Tibial nerve (tissue), 4 donors: Measurements from ENCODE around the gene RCAN2.

Experiments used
- EP300 ChIP-seq, 2 donors: sonication (generic); formaldehyde crosslinking; IDR thresholded peaks; one replicate each; pipeline ENCODE4 v1.6.1; 2017; ENCODE audit warnings: antibody characterized with exemption in 2 of 2, mild to moderate bottlenecking in 1 of 2
- POLR2A ChIP-seq, 2 donors: fragments of 450-650 bp; IDR thresholded peaks; one replicate each; pipeline ENCODE4 v1.6.1; 2017; ENCODE audit warnings: antibody characterized with exemption in 2 of 2, mild to moderate bottlenecking in 2 of 2, moderate library complexity in 2 of 2
- TF ChIP-seq, protein P1 (sequence below), 5 experiments: fragments of 200-600 bp in 3 of 5; fragments of 450-650 bp in 2 of 5; sonication (generic) in 3 of 5; IDR thresholded peaks; one replicate each; pipeline ENCODE4 v1.5.1; 2016 to 2019; ENCODE audit warnings: antibody characterized with exemption in 5 of 5, mild to moderate bottlenecking in 3 of 5, moderate library complexity in 2 of 5

DNA sequence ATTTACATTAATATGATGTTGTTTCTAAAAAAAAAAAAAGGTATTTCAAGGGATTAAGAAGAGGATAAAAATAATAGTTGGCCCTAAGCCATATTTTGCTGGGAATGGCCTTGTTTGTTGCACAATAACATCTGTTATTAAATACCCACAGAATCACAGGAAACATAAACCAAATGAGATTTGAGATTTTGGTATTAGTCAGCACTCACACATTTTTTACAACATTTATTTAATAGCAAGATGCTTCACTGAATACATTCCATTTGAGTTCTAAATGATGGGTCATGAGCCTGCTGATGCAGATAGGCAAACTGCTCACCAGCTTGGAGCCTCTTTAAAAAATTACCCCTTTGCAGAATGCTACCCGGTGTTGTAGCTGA is 227.6 kb downstream of the RCAN2 start:
- no peak for TF ChIP-seq POLR2A (IDR thresholded peaks at IDR 0.05)
- TF ChIP-seq, protein P1, sequence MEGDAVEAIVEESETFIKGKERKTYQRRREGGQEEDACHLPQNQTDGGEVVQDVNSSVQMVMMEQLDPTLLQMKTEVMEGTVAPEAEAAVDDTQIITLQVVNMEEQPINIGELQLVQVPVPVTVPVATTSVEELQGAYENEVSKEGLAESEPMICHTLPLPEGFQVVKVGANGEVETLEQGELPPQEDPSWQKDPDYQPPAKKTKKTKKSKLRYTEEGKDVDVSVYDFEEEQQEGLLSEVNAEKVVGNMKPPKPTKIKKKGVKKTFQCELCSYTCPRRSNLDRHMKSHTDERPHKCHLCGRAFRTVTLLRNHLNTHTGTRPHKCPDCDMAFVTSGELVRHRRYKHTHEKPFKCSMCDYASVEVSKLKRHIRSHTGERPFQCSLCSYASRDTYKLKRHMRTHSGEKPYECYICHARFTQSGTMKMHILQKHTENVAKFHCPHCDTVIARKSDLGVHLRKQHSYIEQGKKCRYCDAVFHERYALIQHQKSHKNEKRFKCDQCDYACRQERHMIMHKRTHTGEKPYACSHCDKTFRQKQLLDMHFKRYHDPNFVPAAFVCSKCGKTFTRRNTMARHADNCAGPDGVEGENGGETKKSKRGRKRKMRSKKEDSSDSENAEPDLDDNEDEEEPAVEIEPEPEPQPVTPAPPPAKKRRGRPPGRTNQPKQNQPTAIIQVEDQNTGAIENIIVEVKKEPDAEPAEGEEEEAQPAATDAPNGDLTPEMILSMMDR (IDR thresholded peaks at IDR 0.05) = no peak
- TF ChIP-seq EP300 (IDR thresholded peaks at IDR 0.05) = no peak
